PC-9 (cell line): ENCODE results near the gene HILPDA. TPM values are rescaled to one million over a fixed set of nuclear protein-coding genes. Genes with fewer than 3 reads are reported as not detected.
A peak's percentile ranks its signal among the peaks of the same experiment; 100 is the strongest.

Experiments used
- BruUV-seq: library from RNA; stranded (reverse); fragments of 400-500 nt; replicated peaks from 2 replicates; lab custom pipeline; 2021; lab: Mats Ljungman, UMichigan
- CTCF ChIA-PET: fragments of 300-600 bp; sonication (Branson Sonifier 250); formaldehyde crosslinking; loops from one replicate; lab custom pipeline; 2022; ENCODE audit warnings: antibody characterized with exemption; lab: Charles Lee
- POLR2A ChIA-PET: fragments of 300-600 bp; sonication (Branson Sonifier 250); formaldehyde crosslinking; loops from one replicate; lab custom pipeline; 2022; ENCODE audit warnings: antibody characterized with exemption; ENCODE audit not compliant: unreplicated experiment; lab: Charles Lee
- DNase-seq, 2 experiments: peaks; one replicate each; pipeline versions ENCODE4 v3.0.0 to v3.0.0-alpha.2; 2015 to 2022; ENCODE audit warnings: mixed read lengths in 1 of 2
- H2AFZ ChIP-seq: fragments of 200-600 bp; sonication (generic); 2 replicates; pipeline ENCODE4 v1.8.1; 2017; ENCODE audit warnings: antibody characterized with exemption
- H3F3A ChIP-seq: fragments of 200-600 bp; sonication (generic); 2 replicates; pipeline ENCODE4 v1.8.1; 2017; ENCODE audit warnings: antibody characterized with exemption, mild to moderate bottlenecking, low read depth; ENCODE audit not compliant: insufficient read depth
- H3K27ac ChIP-seq: fragments of 200-600 bp; sonication (generic); 2 replicates; pipeline ENCODE4 v1.6.1; 2016; ENCODE audit warnings: mixed run types
- H3K27me3 ChIP-seq: fragments of 200-600 bp; sonication (generic); 2 replicates; pipeline ENCODE4 v1.6.1; 2016; ENCODE audit warnings: low read depth, mixed run types; ENCODE audit not compliant: insufficient read depth
- H3K36me3 ChIP-seq: fragments of 200-600 bp; sonication (generic); 2 replicates; pipeline ENCODE4 v1.6.1; 2016; ENCODE audit warnings: low read depth, mixed run types
- H3K4me1 ChIP-seq: fragments of 200-600 bp; sonication (generic); replicated peaks from 2 replicates; pipeline ENCODE4 v1.6.1; 2016; ENCODE audit warnings: mixed run types; ENCODE audit not compliant: insufficient read depth
- H3K4me2 ChIP-seq: fragments of 200-600 bp; sonication (generic); 2 replicates; pipeline ENCODE4 v1.6.1; 2017; ENCODE audit warnings: mixed run types
- H3K4me3 ChIP-seq: fragments of 200-600 bp; sonication (generic); 2 replicates; pipeline ENCODE4 v1.6.1; 2016; ENCODE audit warnings: mixed run types
- H3K79me2 ChIP-seq: fragments of 200-600 bp; sonication (generic); 2 replicates; pipeline ENCODE4 v1.6.1; 2017; ENCODE audit warnings: low read depth, mixed run types
- H3K9me2 ChIP-seq: fragments of 200-600 bp; sonication (generic); 2 replicates; pipeline ENCODE4 v1.8.1; 2017; ENCODE audit warnings: mild to moderate bottlenecking; ENCODE audit not compliant: insufficient read depth
- H3K9me3 ChIP-seq: fragments of 200-600 bp; sonication (generic); 2 replicates; pipeline ENCODE4 v1.8.1; 2016; ENCODE audit warnings: low read depth; ENCODE audit not compliant: insufficient read depth
- H4K20me1 ChIP-seq: fragments of 200-600 bp; sonication (generic); 2 replicates; pipeline ENCODE4 v1.8.1; 2017; ENCODE audit not compliant: insufficient read depth
- EZH2 ChIP-seq: fragments of 200-600 bp; sonication (generic); IDR thresholded peaks from 2 replicates; pipeline ENCODE4 v1.8.0; 2017; ENCODE audit warnings: antibody characterized with exemption, low read depth
- intact Hi-C: fragments of 100-400 bp; cut with micrococcal nuclease; formaldehyde crosslinking; loops from one replicate; pipeline ENCODE4 v1.10.0; 2022; ENCODE audit not compliant: unreplicated experiment
- total RNA-seq: library from RNA; stranded (reverse); gene quantifications from 2 replicates; pipeline ENCODE4 v1.2.3, GENCODE V29; 2021
- TF ChIP-seq, protein P1 (sequence below): fragments of 200-600 bp; sonication (generic); conservative IDR thresholded peaks from 2 replicates; pipeline ENCODE4 v1.6.1; 2017; ENCODE audit warnings: mixed run types, antibody characterized with exemption, mild to moderate bottlenecking, moderate library complexity

HILPDA gene
- total RNA-seq, 1 experiment from 2014 or later, result 22.8 TPM

- peaks cover 34% of the 10 kb centered on the region for H3F3A ChIP-seq
- H3K9me3 ChIP-seq, result no peaks in the 10 kb centered on the region
- peak overlapping the region; percentile 64 for H3K27ac ChIP-seq
- ChIA-PET CTCF (interaction anchor here (0.5 to 1.0 kb wide), 5 partner anchors 9 to 916 kb away, joined by 3 to 20 read pairs (median 8); no protein-coding TSS in a partner anchor), POLR2A (interaction anchor here (0.5 kb wide), 1 partner anchor 18 kb away, joined by 4 read pairs; no protein-coding TSS in a partner anchor)
- H3K79me2 ChIP-seq, result no peaks in the 10 kb centered on the region
- H3K36me3 ChIP-seq, result no peaks in the 10 kb centered on the region
- no peaks in the 10 kb centered on the region for H3K9me2 ChIP-seq
- no TSS peak for BruUV-seq
- peak overlapping the region; percentile 39; the same call in 1 of the 2 replicates for H2AFZ ChIP-seq
- H3K4me2 ChIP-seq, result peak overlapping the region; percentile 50
- peak in 1 of 2 experiments; percentile 70 for DNase-seq
- no peak overlapping the region for H3K4me3 ChIP-seq
- intact Hi-C loops, result no loop called here
- TF ChIP-seq EZH2, result no peak
- TF ChIP-seq, protein P1, sequence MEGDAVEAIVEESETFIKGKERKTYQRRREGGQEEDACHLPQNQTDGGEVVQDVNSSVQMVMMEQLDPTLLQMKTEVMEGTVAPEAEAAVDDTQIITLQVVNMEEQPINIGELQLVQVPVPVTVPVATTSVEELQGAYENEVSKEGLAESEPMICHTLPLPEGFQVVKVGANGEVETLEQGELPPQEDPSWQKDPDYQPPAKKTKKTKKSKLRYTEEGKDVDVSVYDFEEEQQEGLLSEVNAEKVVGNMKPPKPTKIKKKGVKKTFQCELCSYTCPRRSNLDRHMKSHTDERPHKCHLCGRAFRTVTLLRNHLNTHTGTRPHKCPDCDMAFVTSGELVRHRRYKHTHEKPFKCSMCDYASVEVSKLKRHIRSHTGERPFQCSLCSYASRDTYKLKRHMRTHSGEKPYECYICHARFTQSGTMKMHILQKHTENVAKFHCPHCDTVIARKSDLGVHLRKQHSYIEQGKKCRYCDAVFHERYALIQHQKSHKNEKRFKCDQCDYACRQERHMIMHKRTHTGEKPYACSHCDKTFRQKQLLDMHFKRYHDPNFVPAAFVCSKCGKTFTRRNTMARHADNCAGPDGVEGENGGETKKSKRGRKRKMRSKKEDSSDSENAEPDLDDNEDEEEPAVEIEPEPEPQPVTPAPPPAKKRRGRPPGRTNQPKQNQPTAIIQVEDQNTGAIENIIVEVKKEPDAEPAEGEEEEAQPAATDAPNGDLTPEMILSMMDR, result no peak
- peaks cover 69% of the 10 kb centered on the region for H3K4me1 ChIP-seq
- no peaks in the 10 kb centered on the region for H4K20me1 ChIP-seq
- no peaks in the 10 kb centered on the region for H3K27me3 ChIP-seq
These were observed 21.0 kb upstream of the HILPDA start for GRCh38 chr7:128434413-128435326.

DNA sequence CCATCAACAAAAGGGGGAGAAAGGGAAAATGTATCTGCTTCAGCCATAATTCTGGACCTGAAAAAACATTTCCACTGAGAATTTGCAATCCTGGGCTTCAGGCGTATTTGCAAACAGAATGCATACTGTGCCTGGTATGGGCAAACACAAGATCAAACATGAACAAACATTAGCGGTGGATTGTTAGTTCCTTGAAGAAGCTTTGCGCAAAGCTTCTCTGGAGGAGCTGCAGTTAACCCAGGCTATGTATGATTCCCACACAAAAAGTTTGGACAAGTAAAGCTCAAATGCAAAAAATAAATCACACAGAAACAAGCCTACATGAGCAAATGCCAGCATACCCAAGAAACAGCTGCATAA, 20.4 kb upstream of the HILPDA start:
- Histone ChIP-seq H2AFZ (peak overlapping the region; percentile 39; the same call in 1 of the 2 replicates), H3K79me2 (no peaks in the 10 kb centered on the region), H3K4me2 (peak overlapping the region; percentile 50), H3K4me1 (peaks cover 63% of the 10 kb centered on the region), H3K27me3 (no peaks in the 10 kb centered on the region), H3K36me3 (no peaks in the 10 kb centered on the region), H3K9me2 (no peaks in the 10 kb centered on the region), H4K20me1 (no peaks in the 10 kb centered on the region), H3K4me3 (no peak overlapping the region), H3K27ac (peak overlapping the region; percentile 64), H3F3A (peaks cover 34% of the 10 kb centered on the region), H3K9me3 (no peaks in the 10 kb centered on the region)
- POLR2A ChIA-PET, result interaction anchor here (0.5 kb wide), 1 partner anchor 18 kb away, joined by 4 read pairs; no protein-coding TSS in a partner anchor
- CTCF ChIA-PET, result interaction anchor here (0.6 to 1.0 kb wide), 3 partner anchors 10 to 915 kb away, joined by 3 to 20 read pairs (median 8); no protein-coding TSS in a partner anchor
- intact Hi-C loops, result no loop called here
- TF ChIP-seq EZH2, result no peak
- TF ChIP-seq, protein P1, result no peak
- DNase-seq, result peak in 1 of 2 experiments; percentile 89
- BruUV-seq, result no TSS peak

- TF ChIP-seq, protein P1, result no peak
- no peak for TF ChIP-seq EZH2
- Histone ChIP-seq H4K20me1 (no peaks in the 10 kb centered on the region), H3K4me1 (peaks cover 39% of the 10 kb centered on the region), H3K9me2 (no peaks in the 10 kb centered on the region), H2AFZ (no peak overlapping the region), H3K9me3 (no peaks in the 10 kb centered on the region), H3K4me2 (no peak overlapping the region), H3K36me3 (no peaks in the 10 kb centered on the region), H3F3A (peaks cover 25% of the 10 kb centered on the region), H3K27me3 (no peaks in the 10 kb centered on the region), H3K79me2 (no peaks in the 10 kb centered on the region), H3K27ac (no peak overlapping the region), H3K4me3 (no peak overlapping the region)
- no TSS peak for BruUV-seq
- intact Hi-C loops, result no loop called here
- ChIA-PET POLR2A (no interaction called here), CTCF (interaction anchor here (1.5 kb wide), 1 partner anchor 24 kb away, joined by 3 read pairs; no protein-coding TSS in a partner anchor)
- DNase-seq, result no peak
These were observed 18.0 kb upstream of the HILPDA start for GRCh38 chr7:128437426-128438332.
